GM19240 (cell line): ENCODE measurements around the gene GALNTL6.

ENCODE experiments used
- DNase-seq: peaks from one replicate; pipeline ENCODE4 v3.0.0; 2011; ENCODE audit warnings: low spot score; ENCODE audit not compliant: insufficient read length

Gene GALNTL6

DNA sequence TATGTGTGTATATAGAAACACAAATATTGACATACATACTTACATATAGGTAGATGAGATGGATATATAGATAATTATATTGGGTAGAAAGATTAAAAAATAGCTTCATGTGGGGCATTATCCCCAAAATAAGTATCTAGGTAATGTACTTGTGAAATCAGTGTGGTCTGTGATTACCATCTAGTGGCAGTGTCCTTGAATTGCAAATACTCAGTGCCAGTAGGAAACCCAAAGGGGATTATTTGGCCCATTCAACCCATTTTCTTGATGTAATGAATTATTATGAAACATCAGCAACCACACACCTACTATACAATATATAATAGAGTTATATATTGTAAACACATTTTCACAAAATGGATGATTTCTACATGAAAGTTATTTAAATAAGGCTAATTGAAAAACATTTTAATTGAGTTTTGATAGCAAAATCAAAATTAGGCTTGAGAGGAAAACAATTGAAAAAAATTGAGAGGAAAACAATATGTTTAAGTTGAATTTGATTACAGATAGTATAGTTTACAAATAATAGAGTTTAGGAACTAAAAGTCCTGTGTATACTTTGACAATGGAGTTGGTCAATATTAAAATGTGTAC is 389.4 kb downstream of the GALNTL6 start:
- no peak for DNase-seq

DNA sequence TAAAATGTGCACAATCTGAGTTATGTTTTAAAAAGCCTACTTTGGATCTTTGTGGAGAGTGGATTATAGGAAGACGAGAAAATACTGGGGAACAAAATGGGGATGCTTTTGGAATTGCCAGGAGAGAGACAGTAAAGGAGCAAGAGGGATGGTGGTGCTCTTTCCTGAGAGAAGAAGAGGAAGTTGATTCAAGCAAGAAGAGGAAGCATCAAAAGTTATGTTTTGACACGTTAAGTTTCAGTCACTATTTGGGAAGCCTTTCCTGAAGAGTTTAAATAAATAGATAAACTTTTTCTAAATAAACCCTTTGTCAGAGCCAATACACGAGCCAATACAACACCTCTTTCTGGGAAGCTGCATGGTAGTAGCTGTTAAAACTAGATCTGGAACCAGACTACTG is 394.1 kb downstream of the GALNTL6 start:
- no peak for DNase-seq

- DNase-seq = no peak
Measured at GRCh38 chr4:172207886-172208285, 394.7 kb downstream of the GALNTL6 start.

- no peak for DNase-seq
Measured at GRCh38 chr4:172220679-172221078, 407.5 kb downstream of the GALNTL6 start.

DNA sequence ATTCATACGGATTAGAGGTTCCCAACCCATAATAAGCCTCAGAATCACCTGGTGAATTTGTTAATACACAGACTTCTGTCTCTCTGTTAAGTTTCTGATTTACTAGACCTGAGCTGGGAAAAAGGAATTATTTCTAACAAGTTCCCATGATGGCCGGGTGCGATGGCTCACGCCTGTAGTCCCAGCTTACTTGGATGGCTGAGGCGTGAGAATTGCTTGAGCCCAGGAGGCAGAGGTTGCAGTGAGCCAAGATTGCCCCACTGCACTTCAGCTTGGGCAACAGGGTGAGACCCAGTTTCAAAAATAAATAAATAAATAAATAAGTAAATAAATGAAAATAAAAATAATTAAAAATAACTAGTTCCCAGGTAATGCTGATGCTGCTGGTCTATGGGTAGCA is 412.3 kb downstream of the GALNTL6 start:
- DNase-seq = no peak

GRCh38 chr4:172232966-172233365 is 419.8 kb downstream of the GALNTL6 start:
- DNase-seq = no peak

- no peak for DNase-seq
Measured at GRCh38 chr4:172243551-172243950, 430.3 kb downstream of the GALNTL6 start.

- DNase-seq = no peak
Measured at GRCh38 chr4:172245516-172245915, 432.3 kb downstream of the GALNTL6 start.

DNA sequence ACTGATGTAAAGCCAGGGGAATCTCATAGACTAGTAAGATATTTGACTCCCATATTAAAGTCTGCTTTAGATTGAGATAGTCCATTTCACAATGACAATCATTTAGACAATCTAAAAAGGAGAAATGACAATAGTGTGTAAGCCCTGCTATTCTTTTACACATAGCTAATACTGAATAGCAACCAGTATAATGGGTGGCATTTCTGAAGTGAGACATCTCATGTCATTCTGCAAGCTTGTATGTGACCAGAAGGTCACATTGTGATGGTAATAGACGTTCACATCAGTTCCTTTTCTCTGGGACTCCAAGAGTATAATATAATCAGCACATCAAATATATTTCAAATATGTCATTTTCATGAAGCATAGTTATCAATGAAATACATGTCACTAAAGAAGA is 440.2 kb downstream of the GALNTL6 start:
- DNase-seq = no peak

- no peak for DNase-seq
Measured at GRCh38 chr4:172256820-172257219, 443.6 kb downstream of the GALNTL6 start.

- DNase-seq = no peak
Measured at GRCh38 chr4:172270397-172270796, 457.2 kb downstream of the GALNTL6 start.

DNA sequence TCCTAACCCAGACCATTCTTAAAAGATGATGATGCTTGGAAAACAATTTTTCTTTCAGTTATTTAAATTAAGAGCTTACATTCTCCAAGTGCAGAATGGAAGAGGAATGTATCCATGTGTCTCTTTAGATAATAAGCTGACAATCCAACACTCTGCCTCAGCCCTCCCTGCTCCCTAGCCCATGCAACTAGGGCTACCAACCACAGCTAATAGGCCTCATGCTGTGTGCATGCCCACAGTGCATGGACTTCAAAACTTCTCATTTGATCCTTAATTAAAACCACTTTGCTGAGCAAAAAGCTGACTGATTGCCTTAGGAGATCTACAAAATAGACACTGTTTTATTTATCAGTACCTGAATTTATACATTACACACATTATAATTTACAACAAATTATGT is 473.9 kb downstream of the GALNTL6 start:
- no peak for DNase-seq

- DNase-seq = no peak
Measured at GRCh38 chr4:172305698-172306097, 492.5 kb downstream of the GALNTL6 start.

- DNase-seq = no peak
Measured at GRCh38 chr4:172308078-172308477, 494.9 kb downstream of the GALNTL6 start.

- DNase-seq = no peak
Measured at GRCh38 chr4:172311682-172312081, 498.5 kb downstream of the GALNTL6 start.

GRCh38 chr4:172323288-172323687 is 510.1 kb downstream of the GALNTL6 start:
- DNase-seq = no peak

DNA sequence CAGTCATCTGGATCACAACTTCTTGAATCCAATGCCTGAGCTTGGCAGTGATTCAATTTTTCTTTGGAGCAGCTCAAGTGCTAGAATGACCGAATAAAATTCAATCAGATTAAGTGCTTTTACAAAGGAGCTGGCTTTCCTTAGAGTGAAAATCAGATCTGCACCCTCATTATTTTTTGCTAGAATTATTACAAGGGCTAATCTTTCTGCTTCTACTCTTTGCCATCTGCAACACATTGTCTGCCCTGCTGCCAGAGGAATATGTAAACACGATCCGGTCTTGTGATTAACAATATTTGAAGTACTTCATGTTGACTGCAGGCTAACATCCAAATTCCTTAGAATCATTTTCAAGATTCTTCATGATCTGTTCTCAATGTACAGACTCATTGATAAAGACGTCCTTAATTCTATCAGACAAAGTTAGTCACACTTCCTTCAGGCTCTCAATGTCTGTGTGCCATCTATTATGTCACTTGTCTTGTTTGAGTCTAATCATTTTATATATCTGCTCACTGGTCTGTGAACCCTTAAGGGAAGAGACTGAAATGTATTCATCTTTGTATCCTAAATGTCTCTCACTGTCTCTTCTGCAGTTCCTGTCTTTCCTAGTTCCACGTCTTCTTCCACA is 531.2 kb downstream of the GALNTL6 start:
- no peak for DNase-seq

DNA sequence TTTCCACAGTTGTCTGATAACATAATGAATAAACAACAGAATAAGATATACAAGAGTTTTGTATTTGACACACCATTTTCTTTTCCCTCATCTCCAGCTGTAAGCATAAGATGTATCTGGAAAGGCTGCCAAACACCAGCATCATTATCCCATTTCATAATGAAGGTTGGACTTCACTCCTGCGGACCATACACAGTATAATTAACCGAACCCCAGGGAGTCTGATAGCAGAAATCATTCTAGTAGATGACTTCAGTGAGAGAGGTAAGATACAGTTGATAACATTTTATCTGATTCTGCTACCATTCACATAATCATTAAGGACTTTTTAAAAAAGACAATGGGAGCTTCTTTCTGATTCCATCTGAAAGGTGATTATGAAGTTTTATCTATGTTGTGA is 535.2 kb downstream of the GALNTL6 start:
- no peak for DNase-seq

DNA sequence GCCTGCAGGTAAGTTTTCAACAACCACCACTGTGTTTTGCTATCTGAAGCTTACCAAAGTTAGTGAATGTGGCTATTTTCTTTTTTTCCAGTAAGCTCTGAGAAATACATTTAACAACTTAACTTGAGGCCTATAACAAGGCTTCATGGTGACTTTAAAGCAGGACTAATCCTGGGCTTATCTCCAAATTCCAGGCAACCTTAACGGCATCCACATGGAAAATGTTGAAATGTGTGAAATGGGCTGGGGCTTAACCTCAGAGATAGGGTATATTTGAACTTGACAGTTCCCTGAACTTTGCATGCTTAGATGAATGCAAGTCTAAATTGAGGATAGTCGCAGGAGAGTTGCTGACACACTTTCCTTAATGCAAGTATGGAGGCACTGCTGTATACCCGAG is 539.2 kb downstream of the GALNTL6 start:
- DNase-seq = no peak

- DNase-seq = no peak
Measured at GRCh38 chr4:172356016-172356415, 542.8 kb downstream of the GALNTL6 start.

GRCh38 chr4:172357006-172357540 is 543.9 kb downstream of the GALNTL6 start:
- DNase-seq = no peak

GRCh38 chr4:172362569-172362968 is 549.4 kb downstream of the GALNTL6 start:
- DNase-seq = no peak

- no peak for DNase-seq
Measured at GRCh38 chr4:172369471-172369959, 556.3 kb downstream of the GALNTL6 start.
